ENCODE measurements around the gene TAF15.
A peak's percentile ranks its signal among the peaks of the same experiment; 100 is the strongest.

The TAF15 gene

GRCh38 chr17:35811759-35812158, 2.5 kb downstream of the TAF15 start:
- DNase-seq (ENCODE audit: low read depth): no peak
- no peak overlapping the region for H3K4me3 ChIP-seq (ENCODE audit: low read depth, low read length)

GRCh38 chr17:35812456-35812855, 3.2 kb downstream of the TAF15 start:
- DNase-seq (ENCODE audit: low read depth): no peak
- no peak overlapping the region for H3K4me3 ChIP-seq (ENCODE audit: low read depth, low read length)

GRCh38 chr17:35816723-35817122, 7.4 kb downstream of the TAF15 start:
- DNase-seq (ENCODE audit: low read depth): no peak
- no peak overlapping the region for H3K4me3 ChIP-seq (ENCODE audit: low read depth, low read length)

GRCh38 chr17:35817196-35817595, 7.9 kb downstream of the TAF15 start:
- H3K4me3 ChIP-seq (ENCODE audit: low read depth, low read length): no peak overlapping the region
- no peak for DNase-seq (ENCODE audit: low read depth)

- DNase-seq (ENCODE audit: low read depth): no peak
- no peak overlapping the region for H3K4me3 ChIP-seq (ENCODE audit: low read depth, low read length)
These were observed 10.2 kb downstream of the TAF15 start for GRCh38 chr17:35819455-35819854.

GRCh38 chr17:35821308-35821707, 12.0 kb downstream of the TAF15 start:
- H3K4me3 ChIP-seq (ENCODE audit: low read depth, low read length): no peak overlapping the region
- DNase-seq (ENCODE audit: low read depth): no peak

GRCh38 chr17:35825206-35825605, 15.9 kb downstream of the TAF15 start:
- DNase-seq (ENCODE audit: low read depth): no peak
- no peak overlapping the region for H3K4me3 ChIP-seq (ENCODE audit: low read depth, low read length)

GRCh38 chr17:35841101-35841500, 31.8 kb downstream of the TAF15 start:
- DNase-seq (ENCODE audit: low read depth): no peak
- H3K4me3 ChIP-seq (ENCODE audit: low read depth, low read length): no peak overlapping the region

- no peak for DNase-seq (ENCODE audit: low read depth)
- no peak overlapping the region for H3K4me3 ChIP-seq (ENCODE audit: low read depth, low read length)
These were observed 32.2 kb downstream of the TAF15 start for GRCh38 chr17:35841505-35841904.

- no peak for DNase-seq (ENCODE audit: low read depth)
- no peak overlapping the region for H3K4me3 ChIP-seq (ENCODE audit: low read depth, low read length)
These were observed 33.0 kb downstream of the TAF15 start for GRCh38 chr17:35842239-35842638.

GRCh38 chr17:35843698-35844097, 34.4 kb downstream of the TAF15 start:
- no peak for DNase-seq (ENCODE audit: low read depth)
- no peak overlapping the region for H3K4me3 ChIP-seq (ENCODE audit: low read depth, low read length)

GRCh38 chr17:35844547-35844946, 35.3 kb downstream of the TAF15 start:
- H3K4me3 ChIP-seq (ENCODE audit: low read depth, low read length): no peak overlapping the region
- DNase-seq (ENCODE audit: low read depth): no peak

GRCh38 chr17:35846055-35846809, 36.9 kb downstream of the TAF15 start:
- H3K4me3 ChIP-seq (ENCODE audit: low read depth, low read length): no peak overlapping the region
- DNase-seq (ENCODE audit: low read depth): no peak

- no peak for DNase-seq (ENCODE audit: low read depth)
These were observed 37.7 kb downstream of the TAF15 start for GRCh38 chr17:35847006-35847405.

GRCh38 chr17:35847633-35848373, 38.5 kb downstream of the TAF15 start:
- H3K4me3 ChIP-seq (ENCODE audit: low read depth, low read length): no peak overlapping the region
- no peak for DNase-seq (ENCODE audit: low read depth)

More at GRCh38 chr17:35847006-35847405, 37.7 kb downstream of the TAF15 start:
- no peak overlapping the region for H3K4me3 ChIP-seq (ENCODE audit: low read depth, low read length)

GRCh38 chr17:35849469-35850348, 40.4 kb downstream of the TAF15 start:
- no peak overlapping the region for H3K4me3 ChIP-seq (ENCODE audit: low read depth, low read length)
- peak; percentile 14 for DNase-seq (ENCODE audit: low read depth)

- DNase-seq (ENCODE audit: low read depth): no peak
These were observed 46.7 kb downstream of the TAF15 start for GRCh38 chr17:35855965-35856364.

GRCh38 chr17:35856603-35857002, 47.3 kb downstream of the TAF15 start:
- no peak overlapping the region for H3K4me3 ChIP-seq (ENCODE audit: low read depth, low read length)
- no peak for DNase-seq (ENCODE audit: low read depth)

More at GRCh38 chr17:35855965-35856364, 46.7 kb downstream of the TAF15 start:
- no peak overlapping the region for H3K4me3 ChIP-seq (ENCODE audit: low read depth, low read length)

GRCh38 chr17:35864853-35865252, 55.6 kb downstream of the TAF15 start:
- DNase-seq (ENCODE audit: low read depth): no peak
- no peak overlapping the region for H3K4me3 ChIP-seq (ENCODE audit: low read depth, low read length)
